ENCODE measurements around the gene KRTAP23-1. TPM values are rescaled to one million over a fixed set of nuclear protein-coding genes. Genes with fewer than 3 reads are reported as not detected.

KRTAP23-1 gene
- not detected for total RNA-seq (ENCODE audit: unreplicated experiment)
- long read RNA-seq: 0 reads

- Mint-ChIP-seq H3K4me1 (ENCODE audit: unreplicated experiment) (no peaks in the 10 kb centered on the region), H3K9me3 (ENCODE audit: unreplicated experiment) (no peaks in the 10 kb centered on the region), H3K27me3 (ENCODE audit: unreplicated experiment) (peaks cover 2% of the 10 kb centered on the region), H3K4me3 (ENCODE audit: unreplicated experiment) (no peak within 1 kb of the TSS), H3K36me3 (ENCODE audit: low read depth, unreplicated experiment) (no peaks in the 10 kb centered on the region), H3K27ac (ENCODE audit: unreplicated experiment) (no peak within 1 kb of the TSS)
- DNase-seq (ENCODE audit: low spot score): no peak
- TF ChIP-seq CTCF (IDR thresholded peaks at IDR 0.05; ENCODE audit: unreplicated experiment): no peak
Measured at GRCh38 chr21:30348506-30348905, at the start of gene KRTAP23-1. Gene KRTAP23-1, minus strand, starts transcription at chr21:30348606. Its CDS starts 0 bp downstream, at chr21:30348606.

- Mint-ChIP-seq H3K4me3 (ENCODE audit: unreplicated experiment) (no peak within 1 kb of the TSS), H3K27me3 (ENCODE audit: unreplicated experiment) (no peaks in the 10 kb centered on the region), H3K4me1 (ENCODE audit: unreplicated experiment) (peaks cover 6% of the 10 kb centered on the region), H3K27ac (ENCODE audit: unreplicated experiment) (no peak within 1 kb of the TSS), H3K36me3 (ENCODE audit: low read depth, unreplicated experiment) (no peaks in the 10 kb centered on the region), H3K9me3 (ENCODE audit: unreplicated experiment) (no peaks in the 10 kb centered on the region)
- TF ChIP-seq CTCF (IDR thresholded peaks at IDR 0.05; ENCODE audit: unreplicated experiment): no peak
- DNase-seq (ENCODE audit: low spot score): no peak
Measured at GRCh38 chr21:30395731-30396130, 47.3 kb upstream of the KRTAP23-1 start, which contains the start of gene KRTAP13-1. Gene KRTAP13-1, plus strand, starts transcription at chr21:30396031. Its CDS starts 56 bp downstream, at chr21:30396087.

GRCh38 chr21:30391492-30392025 lies 43.2 kb upstream of the KRTAP23-1 start:
- H3K27ac Mint-ChIP-seq (ENCODE audit: unreplicated experiment): no peak overlapping the region
- peaks cover 1% of the 10 kb centered on the region for H3K27me3 Mint-ChIP-seq (ENCODE audit: unreplicated experiment)
- DNase-seq (ENCODE audit: low spot score): no peak
- H3K9me3 Mint-ChIP-seq (ENCODE audit: unreplicated experiment): no peaks in the 10 kb centered on the region
- H3K4me3 Mint-ChIP-seq (ENCODE audit: unreplicated experiment): no peak overlapping the region
- TF ChIP-seq CTCF (IDR thresholded peaks at IDR 0.05; ENCODE audit: unreplicated experiment): no peak
- peaks cover 3% of the 10 kb centered on the region for H3K36me3 Mint-ChIP-seq (ENCODE audit: low read depth, unreplicated experiment)
- no peaks in the 10 kb centered on the region for H3K4me1 Mint-ChIP-seq (ENCODE audit: unreplicated experiment)

- Mint-ChIP-seq H3K36me3 (ENCODE audit: low read depth, unreplicated experiment) (no peaks in the 10 kb centered on the region), H3K27ac (ENCODE audit: unreplicated experiment) (no peak overlapping the region), H3K9me3 (ENCODE audit: unreplicated experiment) (no peaks in the 10 kb centered on the region), H3K4me1 (ENCODE audit: unreplicated experiment) (peaks cover 3% of the 10 kb centered on the region), H3K27me3 (ENCODE audit: unreplicated experiment) (no peaks in the 10 kb centered on the region), H3K4me3 (ENCODE audit: unreplicated experiment) (no peak overlapping the region)
- no peak for TF ChIP-seq CTCF (IDR thresholded peaks at IDR 0.05; ENCODE audit: unreplicated experiment)
- DNase-seq (ENCODE audit: low spot score): no peak
Measured at GRCh38 chr21:30382201-30382600, 33.8 kb upstream of the KRTAP23-1 start.

- no peaks in the 10 kb centered on the region for H3K9me3 Mint-ChIP-seq (ENCODE audit: unreplicated experiment)
- H3K36me3 Mint-ChIP-seq (ENCODE audit: low read depth, unreplicated experiment): no peaks in the 10 kb centered on the region
- H3K4me1 Mint-ChIP-seq (ENCODE audit: unreplicated experiment): no peaks in the 10 kb centered on the region
- no peak within 1 kb of the TSS for H3K27ac Mint-ChIP-seq (ENCODE audit: unreplicated experiment)
- TF ChIP-seq CTCF (IDR thresholded peaks at IDR 0.05; ENCODE audit: unreplicated experiment): no peak
- no peak for DNase-seq (ENCODE audit: low spot score)
- no peak within 1 kb of the TSS for H3K4me3 Mint-ChIP-seq (ENCODE audit: unreplicated experiment)
- H3K27me3 Mint-ChIP-seq (ENCODE audit: unreplicated experiment): peaks cover 2% of the 10 kb centered on the region
Measured at GRCh38 chr21:30372139-30372770, 23.8 kb upstream of the KRTAP23-1 start, which contains the start of gene KRTAP13-2. Gene KRTAP13-2, minus strand, starts transcription at chr21:30372271. Its CDS starts 58 bp downstream, at chr21:30372213.
